Stimulated activated CD4-positive, alpha-beta T cell treated with anti-CD3 and anti-CD28 coated beads, Interleukin-2, amount 100 ng/mL, for 4 hours (primary cell): ENCODE results near the gene ZNF35.

Source experiments
- DNase-seq: peaks from one replicate; pipeline ENCODE4 v3.0.0-alpha.2; 2020; ENCODE audit warnings: low read depth

ZNF35 gene

DNA sequence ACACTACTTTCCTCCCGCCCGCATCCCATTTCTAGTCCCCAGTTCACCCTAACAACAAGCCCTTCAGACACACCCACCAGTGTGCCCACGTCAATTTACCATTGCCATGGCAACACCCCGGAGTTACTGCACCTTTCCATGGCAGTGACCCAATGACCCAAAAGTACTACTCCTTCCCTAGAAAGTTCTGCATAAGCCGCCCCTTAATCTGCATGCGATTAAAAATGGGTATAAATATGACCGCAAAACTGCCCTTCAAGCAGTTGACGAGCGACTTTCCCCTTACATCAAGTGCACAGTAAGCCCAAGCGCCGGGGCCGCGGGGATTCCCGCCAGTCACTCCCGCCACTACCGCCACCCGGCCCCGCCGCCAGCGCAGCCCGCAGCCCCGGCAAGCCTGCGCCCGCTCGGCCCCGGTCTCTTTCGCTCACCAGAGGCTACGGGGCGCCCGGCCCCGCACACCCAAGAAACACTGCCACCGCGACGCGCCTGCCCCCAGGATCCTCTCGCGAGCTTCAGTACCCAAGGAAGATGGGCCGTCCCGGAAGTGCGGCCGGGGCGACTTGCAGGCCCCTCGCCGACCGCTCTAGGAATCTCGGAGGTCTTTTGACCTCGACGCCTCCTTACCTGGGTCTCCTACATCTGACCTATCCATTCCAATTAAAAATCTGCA is 36.7 kb downstream of the ZNF35 start:
- peak; percentile 31 for DNase-seq

GRCh38 chr3:44687898-44688297 is 39.4 kb downstream of the ZNF35 start:
- no peak for DNase-seq
